ENCODE measurements around the gene KIF25.
"Not testable (repeated sequence)": the region's sequence is repeated elsewhere in the genome, so short reads cannot be mapped to it uniquely, and the experiment has no call there.

KIF25 gene

GRCh38 chr6:168070804-168071203 is 73.3 kb downstream of the KIF25 start:
- Histone ChIP-seq H3K4me1 (ENCODE audit: insufficient read depth, low read length) (no peaks in the 10 kb centered on the region), H3K9ac (ENCODE audit: low read depth, low read length) (no peak overlapping the region), H3K9me3 (ENCODE audit: control insufficient read depth, insufficient read depth, low read length) (no peaks in the 10 kb centered on the region), H3K36me3 (ENCODE audit: insufficient read depth, low read length) (no peaks in the 10 kb centered on the region)

GRCh38 chr6:168071620-168072019 is 74.1 kb downstream of the KIF25 start:
- Histone ChIP-seq H3K36me3 (ENCODE audit: insufficient read depth, low read length) (no peaks in the 10 kb centered on the region), H3K9ac (ENCODE audit: low read depth, low read length) (no peak overlapping the region), H3K4me1 (ENCODE audit: insufficient read depth, low read length) (no peaks in the 10 kb centered on the region), H3K9me3 (ENCODE audit: control insufficient read depth, insufficient read depth, low read length) (no peaks in the 10 kb centered on the region)

- no peaks in the 10 kb centered on the region for H3K36me3 ChIP-seq (ENCODE audit: insufficient read depth, low read length)
- H3K9ac ChIP-seq (ENCODE audit: low read depth, low read length) = no peak overlapping the region
- H3K4me1 ChIP-seq (ENCODE audit: insufficient read depth, low read length) = no peaks in the 10 kb centered on the region
- H3K9me3 ChIP-seq (ENCODE audit: control insufficient read depth, insufficient read depth, low read length) = no peaks in the 10 kb centered on the region
These were observed 74.8 kb downstream of the KIF25 start for GRCh38 chr6:168072261-168072660.

GRCh38 chr6:168072730-168073129 is 75.3 kb downstream of the KIF25 start:
- Histone ChIP-seq H3K36me3 (ENCODE audit: insufficient read depth, low read length) (no peaks in the 10 kb centered on the region), H3K9me3 (ENCODE audit: control insufficient read depth, insufficient read depth, low read length) (no peaks in the 10 kb centered on the region), H3K4me1 (ENCODE audit: insufficient read depth, low read length) (no peaks in the 10 kb centered on the region), H3K9ac (ENCODE audit: low read depth, low read length) (no peak overlapping the region)

- Histone ChIP-seq H3K4me1 (ENCODE audit: insufficient read depth, low read length) (no peaks in the 10 kb centered on the region), H3K9me3 (ENCODE audit: control insufficient read depth, insufficient read depth, low read length) (no peaks in the 10 kb centered on the region), H3K9ac (ENCODE audit: low read depth, low read length) (no peak overlapping the region), H3K36me3 (ENCODE audit: insufficient read depth, low read length) (no peaks in the 10 kb centered on the region)
These were observed 76.7 kb downstream of the KIF25 start for GRCh38 chr6:168073937-168074730.

GRCh38 chr6:168075216-168075615 is 77.7 kb downstream of the KIF25 start:
- H3K36me3 ChIP-seq (ENCODE audit: insufficient read depth, low read length) = no peaks in the 10 kb centered on the region
- no peak overlapping the region for H3K9ac ChIP-seq (ENCODE audit: low read depth, low read length)
- no peaks in the 10 kb centered on the region for H3K9me3 ChIP-seq (ENCODE audit: control insufficient read depth, insufficient read depth, low read length)
- no peaks in the 10 kb centered on the region for H3K4me1 ChIP-seq (ENCODE audit: insufficient read depth, low read length)

- Histone ChIP-seq H3K9ac (ENCODE audit: low read depth, low read length) (no peak overlapping the region), H3K9me3 (ENCODE audit: control insufficient read depth, insufficient read depth, low read length) (no peaks in the 10 kb centered on the region), H3K36me3 (ENCODE audit: insufficient read depth, low read length) (no peaks in the 10 kb centered on the region), H3K4me1 (ENCODE audit: insufficient read depth, low read length) (no peaks in the 10 kb centered on the region)
These were observed 78.3 kb downstream of the KIF25 start for GRCh38 chr6:168075787-168076202.

- H3K9ac ChIP-seq (ENCODE audit: low read depth, low read length); H3K36me3 ChIP-seq (ENCODE audit: insufficient read depth, low read length); H3K9me3 ChIP-seq (ENCODE audit: control insufficient read depth, insufficient read depth, low read length); H3K4me1 ChIP-seq (ENCODE audit: insufficient read depth, low read length): not testable (repeated sequence)
These were observed 79.9 kb downstream of the KIF25 start for GRCh38 chr6:168077401-168077800.

GRCh38 chr6:168078175-168078942 is 80.9 kb downstream of the KIF25 start:
- H3K9me3 ChIP-seq (ENCODE audit: control insufficient read depth, insufficient read depth, low read length) = no peaks in the 10 kb centered on the region
- no peaks in the 10 kb centered on the region for H3K36me3 ChIP-seq (ENCODE audit: insufficient read depth, low read length)
- H3K4me1 ChIP-seq (ENCODE audit: insufficient read depth, low read length) = peaks cover 3% of the 10 kb centered on the region; the same call in 1 of the 2 replicates
- no peak overlapping the region for H3K9ac ChIP-seq (ENCODE audit: low read depth, low read length)

- Histone ChIP-seq H3K36me3 (ENCODE audit: insufficient read depth, low read length) (no peaks in the 10 kb centered on the region), H3K4me1 (ENCODE audit: insufficient read depth, low read length) (peaks cover 4% of the 10 kb centered on the region; the same call in 1 of the 2 replicates), H3K9me3 (ENCODE audit: control insufficient read depth, insufficient read depth, low read length) (no peaks in the 10 kb centered on the region), H3K9ac (ENCODE audit: low read depth, low read length) (no peak within 1 kb of the TSS)
These were observed 81.5 kb downstream of the KIF25 start, which contains the start of gene FRMD1 for GRCh38 chr6:168078943-168079405. TSS of gene FRMD1 (minus strand) at chr6:168079212. CDS start at chr6:168079094, 118 bp downstream.

- H3K4me1 ChIP-seq (ENCODE audit: insufficient read depth, low read length) = peaks cover 4% of the 10 kb centered on the region; the same call in 1 of the 2 replicates
- H3K9ac ChIP-seq (ENCODE audit: low read depth, low read length) = no peak overlapping the region
- H3K9me3 ChIP-seq (ENCODE audit: control insufficient read depth, insufficient read depth, low read length) = no peaks in the 10 kb centered on the region
- H3K36me3 ChIP-seq (ENCODE audit: insufficient read depth, low read length) = no peaks in the 10 kb centered on the region
These were observed 83.1 kb downstream of the KIF25 start for GRCh38 chr6:168080393-168081077.

GRCh38 chr6:168081858-168082546 is 84.5 kb downstream of the KIF25 start:
- H3K4me1 ChIP-seq (ENCODE audit: insufficient read depth, low read length) = peaks cover 4% of the 10 kb centered on the region; the same call in 1 of the 2 replicates
- H3K9ac ChIP-seq (ENCODE audit: low read depth, low read length) = no peak overlapping the region
- no peaks in the 10 kb centered on the region for H3K9me3 ChIP-seq (ENCODE audit: control insufficient read depth, insufficient read depth, low read length)
- H3K36me3 ChIP-seq (ENCODE audit: insufficient read depth, low read length) = no peaks in the 10 kb centered on the region

GRCh38 chr6:168082860-168083513 is 85.5 kb downstream of the KIF25 start:
- Histone ChIP-seq H3K9ac (ENCODE audit: low read depth, low read length) (no peak overlapping the region), H3K9me3 (ENCODE audit: control insufficient read depth, insufficient read depth, low read length) (no peaks in the 10 kb centered on the region), H3K4me1 (ENCODE audit: insufficient read depth, low read length) (peaks cover 11% of the 10 kb centered on the region; the same call in 1 of the 2 replicates), H3K36me3 (ENCODE audit: insufficient read depth, low read length) (no peaks in the 10 kb centered on the region)

Measured in ES-I3 (cell line).